ENCODE results near the gene ICAM1.

The ICAM1 gene

GRCh38 chr19:10243606-10244005 is 27.3 kb upstream of the ICAM1 start:
- DNase-seq = no peak

- no peak for DNase-seq
Observed at GRCh38 chr19:10245189-10245939, 25.6 kb upstream of the ICAM1 start.

GRCh38 chr19:10246511-10246910 is 24.4 kb upstream of the ICAM1 start:
- no peak for DNase-seq

- DNase-seq = peak; percentile 99
Observed at GRCh38 chr19:10251792-10252694, 18.9 kb upstream of the ICAM1 start, which contains the start of gene MRPL4. Gene MRPL4, plus strand, starts transcription at chr19:10252214. Its CDS starts 40 bp downstream, at chr19:10252254.

GRCh38 chr19:10252707-10253106 is 18.2 kb upstream of the ICAM1 start:
- no peak for DNase-seq

GRCh38 chr19:10254244-10254643 is 16.7 kb upstream of the ICAM1 start:
- DNase-seq = no peak

- DNase-seq = no peak
Observed at GRCh38 chr19:10255358-10255757, 15.6 kb upstream of the ICAM1 start.

GRCh38 chr19:10256551-10256950 is 14.4 kb upstream of the ICAM1 start:
- DNase-seq = no peak

- no peak for DNase-seq
Observed at GRCh38 chr19:10256970-10257615, 13.8 kb upstream of the ICAM1 start.

- no peak for DNase-seq
Observed at GRCh38 chr19:10258080-10258710, 12.7 kb upstream of the ICAM1 start.

- DNase-seq = peak; percentile 93
Observed at GRCh38 chr19:10259162-10259905, 11.6 kb upstream of the ICAM1 start.

GRCh38 chr19:10260141-10260584 is 10.8 kb upstream of the ICAM1 start:
- no peak for DNase-seq

- no peak for DNase-seq
Observed at GRCh38 chr19:10262771-10263170, 8.1 kb upstream of the ICAM1 start.

GRCh38 chr19:10266706-10267105 is 4.2 kb upstream of the ICAM1 start:
- no peak for DNase-seq

GRCh38 chr19:10268071-10268470 is 2.8 kb upstream of the ICAM1 start:
- no peak for DNase-seq

GRCh38 chr19:10269333-10270179 is 1.4 kb upstream of the ICAM1 start:
- DNase-seq = peak; percentile 57

- DNase-seq = no peak
Observed at GRCh38 chr19:10270180-10270615, 722 bp upstream of the ICAM1 start.

- no peak for DNase-seq
Observed at GRCh38 chr19:10271543-10272086, 695 bp downstream of the ICAM1 start.

- DNase-seq = no peak
Observed at GRCh38 chr19:10274589-10274988, 3.7 kb downstream of the ICAM1 start.

GRCh38 chr19:10277795-10278589 is 7.1 kb downstream of the ICAM1 start:
- DNase-seq = no peak

Measured in NCI-H2171 treated with DMSO at 0.1 percent for 48 hours (cell line).